Ovary (tissue), 9 donors: ENCODE data around the gene RAPSN. TPM values are rescaled to one million over a fixed set of nuclear protein-coding genes. Genes with fewer than 3 reads are reported as not detected.

Experiments used
- DNase-seq, 5 donors: peaks; one replicate each; pipeline ENCODE4 v3.0.0-alpha.2; 2019 to 2020
- H3K27ac ChIP-seq, 2 donors: fragments of 200-600 bp; one replicate each; pipeline versions ENCODE4 v1.5.1 to v1.8.0; 2019 to 2022
- H3K27me3 ChIP-seq: fragments of 200-600 bp; one replicate; pipeline ENCODE4 v1.8.0; 2022
- H3K36me3 ChIP-seq: fragments of 200-600 bp; sonication (generic); one replicate; pipeline ENCODE4 v1.5.1; 2019
- H3K4me1 ChIP-seq: one replicate; pipeline ENCODE4 v1.8.1; 2013; ENCODE audit warnings: mild to moderate bottlenecking, moderate library complexity; ENCODE audit not compliant: insufficient read depth
- H3K4me3 ChIP-seq: fragments of 200-600 bp; sonication (generic); one replicate; pipeline ENCODE4 v1.5.1; 2017
- H3K9me3 ChIP-seq, 2 donors: fragments of 200-600 bp in 1 of 2; sonication (generic) in 1 of 2; one replicate each; pipeline versions ENCODE4 v1.5.1 to v1.8.1; 2013 to 2019; ENCODE audit warnings: mild to moderate bottlenecking in 1 of 2, moderate library complexity in 1 of 2
- EP300 ChIP-seq: sonication (generic); formaldehyde crosslinking; IDR thresholded peaks from one replicate; pipeline ENCODE4 v1.6.1; 2017; ENCODE audit warnings: antibody characterized with exemption
- POLR2A ChIP-seq: fragments of 450-650 bp; IDR thresholded peaks from one replicate; pipeline ENCODE4 v1.6.1; 2017; ENCODE audit warnings: antibody characterized with exemption, mild to moderate bottlenecking, moderate library complexity
- WGBS, 3 donors: extraction: QIAGEN DNeasy Blood & Tissue Kit in 1 of 3; methylation state at CpG; one replicate each; pipeline versions ENCODE4 v1.1.5 to v1.1.7; 2013 to 2017; 5-methylcytosine and 5-hydroxymethylcytosine counted together
- intact Hi-C, 4 donors: fragments of 100-400 bp; cut with DNase I; formaldehyde crosslinking; loops; one replicate each; pipeline versions ENCODE4 v1.11.0 to v1.15.1; 2022 to 2023
- polyA plus RNA-seq, 2 donors: library from polyadenylated mRNA; stranded (reverse); fragments of 200-250 nt in 1 of 2; fragments of 350-450 nt in 1 of 2; fragmentation: Illumina TruSeq in 1 of 2; extraction: RNeasy Lipid Tissue Mini Kit (QIAGEN cat#74804) in 1 of 2; gene quantifications; one replicate each; pipeline ENCODE4 v1.2.3, GENCODE V29; 2013 to 2014
- total RNA-seq, 7 donors: library from RNA; depleted of rRNA in 2 of 7; stranded (reverse); fragments of >200 nt in 2 of 7; fragmentation: NEBNext Ultra II Directional in 3 of 7; extraction: Animal tissue kit (Norgen Biotek cat#: 25700) in 3 of 7; gene quantifications; one replicate each; pipeline versions ENCODE4 v1.1.0 to v1.2.4, GENCODE V29; 2016 to 2023
- TF ChIP-seq, protein P1 (sequence below), 3 donors: fragments of 450-650 bp in 2 of 3; fragments of 200-600 bp in 1 of 3; IDR thresholded peaks; one replicate each; pipeline versions ENCODE4 v1.5.1 to v1.8.0; 2016 to 2022; ENCODE audit warnings: antibody characterized with exemption in 3 of 3, mild to moderate bottlenecking in 1 of 3
- donor health status: DM: no; HTN: no; CAD: no; lungs with moderate emphysema.
- donor health status: DM: no; HTN: no; CAD: no.
- donor health status: Bipolar disorder and iron deficiency.
- donor health status: DM: yes; HTN: yes; CAD: no.
- donor health status: DM: no; HTN: no; CAD: no.
- donor health status: DM: yes; HTN: yes; CAD: no.

The RAPSN gene
- total and polyA plus RNA-seq, 9 donors = 0.08 to 0.43 (median 0.28) TPM; not detected in 5

DNA sequence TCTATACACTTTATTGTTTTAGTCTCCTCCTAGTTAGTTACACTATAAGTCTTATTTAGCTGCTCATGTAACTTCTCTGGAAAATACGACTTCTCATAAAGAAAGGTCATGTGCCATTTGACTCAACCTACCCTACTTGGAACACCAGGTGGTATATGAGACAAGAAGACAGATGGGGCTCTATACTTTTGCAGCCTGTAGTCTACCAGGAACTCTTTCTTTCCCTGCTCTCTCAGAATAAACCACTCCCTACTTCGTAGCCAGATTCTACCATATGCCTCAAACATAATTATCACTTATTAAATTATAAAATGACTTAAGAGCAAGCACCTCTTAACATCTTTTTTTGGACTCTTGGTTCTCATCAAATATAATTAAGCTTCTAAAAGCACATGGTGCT, 38.5 kb upstream of the RAPSN start:
- no peaks in the 10 kb centered on the region for H3K9me3 ChIP-seq
- intact Hi-C loops = loop anchor here in 1 of 4 donors (10.0 kb wide), 1 partner anchor 57 kb away; no protein-coding TSS in a partner anchor
- DNase-seq = no peak
- TF ChIP-seq POLR2A = no peak
- no peaks in the 10 kb centered on the region for H3K27me3 ChIP-seq
- H3K36me3 ChIP-seq = no peaks in the 10 kb centered on the region
- H3K4me3 ChIP-seq = no peak overlapping the region
- H3K27ac ChIP-seq = no peak overlapping the region
- WGBS, 3 donors = 85 to 89% (median 89%) methylated on average over 2 of the region's 2 CpGs
- peaks cover 3% of the 10 kb centered on the region for H3K4me1 ChIP-seq

DNA sequence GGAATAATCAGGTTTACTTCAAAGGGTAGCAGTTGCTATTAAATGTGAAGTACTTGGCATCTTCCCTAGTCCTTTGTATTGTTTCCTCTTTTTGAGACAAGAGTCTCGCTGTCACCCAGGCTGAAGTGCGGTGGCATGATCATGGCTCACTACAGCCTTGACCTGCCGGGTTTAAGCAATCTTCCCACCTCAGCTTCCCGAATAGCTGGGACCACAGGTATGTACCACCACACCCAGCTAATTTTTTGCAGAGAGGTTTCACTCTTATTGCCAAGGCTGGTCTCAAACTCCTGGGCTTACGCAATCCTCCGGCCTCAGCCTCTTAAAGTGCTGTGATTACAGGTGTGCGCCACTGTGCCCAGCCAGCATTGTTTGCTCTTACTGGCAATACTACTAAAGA, 36.2 kb upstream of the RAPSN start:
- no peaks in the 10 kb centered on the region for H3K36me3 ChIP-seq
- no peak for DNase-seq
- intact Hi-C loops = loop anchor here in 1 of 4 donors (10.0 kb wide), 1 partner anchor 60 kb away; no protein-coding TSS in a partner anchor
- peaks cover 3% of the 10 kb centered on the region for H3K4me1 ChIP-seq
- TF ChIP-seq POLR2A = no peak
- TF ChIP-seq, protein P1, sequence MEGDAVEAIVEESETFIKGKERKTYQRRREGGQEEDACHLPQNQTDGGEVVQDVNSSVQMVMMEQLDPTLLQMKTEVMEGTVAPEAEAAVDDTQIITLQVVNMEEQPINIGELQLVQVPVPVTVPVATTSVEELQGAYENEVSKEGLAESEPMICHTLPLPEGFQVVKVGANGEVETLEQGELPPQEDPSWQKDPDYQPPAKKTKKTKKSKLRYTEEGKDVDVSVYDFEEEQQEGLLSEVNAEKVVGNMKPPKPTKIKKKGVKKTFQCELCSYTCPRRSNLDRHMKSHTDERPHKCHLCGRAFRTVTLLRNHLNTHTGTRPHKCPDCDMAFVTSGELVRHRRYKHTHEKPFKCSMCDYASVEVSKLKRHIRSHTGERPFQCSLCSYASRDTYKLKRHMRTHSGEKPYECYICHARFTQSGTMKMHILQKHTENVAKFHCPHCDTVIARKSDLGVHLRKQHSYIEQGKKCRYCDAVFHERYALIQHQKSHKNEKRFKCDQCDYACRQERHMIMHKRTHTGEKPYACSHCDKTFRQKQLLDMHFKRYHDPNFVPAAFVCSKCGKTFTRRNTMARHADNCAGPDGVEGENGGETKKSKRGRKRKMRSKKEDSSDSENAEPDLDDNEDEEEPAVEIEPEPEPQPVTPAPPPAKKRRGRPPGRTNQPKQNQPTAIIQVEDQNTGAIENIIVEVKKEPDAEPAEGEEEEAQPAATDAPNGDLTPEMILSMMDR (IDR thresholded peaks at IDR 0.05) = no peak
- no peaks in the 10 kb centered on the region for H3K9me3 ChIP-seq
- H3K4me3 ChIP-seq = no peak overlapping the region
- no peak overlapping the region for H3K27ac ChIP-seq
- no peaks in the 10 kb centered on the region for H3K27me3 ChIP-seq
- 95 to 97% (median 96%) methylated on average over 7 of the region's 7 CpGs for WGBS, 3 donors

DNA sequence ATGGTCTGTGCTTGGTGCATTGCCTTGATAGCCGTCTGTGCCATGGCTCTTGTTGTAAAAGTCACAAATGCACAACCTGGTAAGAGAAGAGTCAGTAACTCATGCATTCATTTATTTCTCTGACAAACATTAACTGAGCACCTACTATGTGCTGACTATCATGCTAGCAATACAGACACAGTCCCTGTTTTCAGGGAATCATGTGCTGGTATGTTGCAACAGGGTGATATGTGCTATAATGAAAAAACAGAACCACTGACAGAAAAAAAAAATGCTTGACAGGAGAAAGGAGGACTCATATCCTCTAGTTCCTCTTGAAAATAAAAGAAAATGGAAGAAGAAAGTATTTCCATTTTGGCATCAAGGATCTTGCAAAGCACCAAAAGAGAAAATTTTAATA, 34.5 kb upstream of the RAPSN start:
- Histone ChIP-seq H3K4me3 (no peak overlapping the region), H3K27ac (no peak overlapping the region), H3K36me3 (no peaks in the 10 kb centered on the region), H3K9me3 (no peaks in the 10 kb centered on the region), H3K4me1 (peaks cover 2% of the 10 kb centered on the region), H3K27me3 (no peaks in the 10 kb centered on the region)
- TF ChIP-seq, protein P1 (IDR thresholded peaks at IDR 0.05) = no peak
- no peak for TF ChIP-seq POLR2A
- no peak for TF ChIP-seq EP300
- no peak for DNase-seq
- 75 to 83% (median 83%) methylated on average over 1 of the region's 1 CpG for WGBS, 3 donors
- intact Hi-C loops = loop anchor here in 1 of 4 donors (10.0 kb wide), 1 partner anchor 61 kb away; no protein-coding TSS in a partner anchor

DNA sequence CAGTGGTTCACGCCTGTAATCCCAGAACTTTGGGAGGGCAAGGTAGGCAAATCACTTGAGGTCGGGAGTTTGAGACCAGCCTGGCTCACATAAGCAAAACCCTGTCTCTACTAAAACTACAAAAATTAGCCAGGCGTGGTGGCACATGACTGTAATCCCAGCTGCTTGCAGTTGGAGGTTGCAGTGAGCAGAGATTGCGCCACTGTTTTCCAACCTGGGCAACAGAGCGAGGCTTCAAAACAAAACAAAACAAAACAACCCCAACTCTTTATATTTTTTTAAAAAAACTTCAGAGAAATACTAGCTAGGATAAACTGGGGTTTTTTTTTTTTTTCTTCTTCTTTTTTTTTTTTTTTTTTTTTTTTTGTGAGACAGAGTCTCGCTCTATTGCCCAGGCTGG, 31.8 kb upstream of the RAPSN start:
- no peaks in the 10 kb centered on the region for H3K36me3 ChIP-seq
- H3K27me3 ChIP-seq = no peaks in the 10 kb centered on the region
- 90 to 97% (median 95%) methylated on average over 6 of the region's 6 CpGs for WGBS, 3 donors
- intact Hi-C loops = loop anchor here in 1 of 4 donors (10.0 kb wide), 1 partner anchor 64 kb away; no protein-coding TSS in a partner anchor
- no peak overlapping the region for H3K4me3 ChIP-seq
- TF ChIP-seq EP300 (no peak), POLR2A (no peak)
- TF ChIP-seq, protein P1 (IDR thresholded peaks at IDR 0.05) = no peak
- no peaks in the 10 kb centered on the region for H3K4me1 ChIP-seq
- no peaks in the 10 kb centered on the region for H3K9me3 ChIP-seq
- DNase-seq = no peak
- H3K27ac ChIP-seq = no peak overlapping the region

DNA sequence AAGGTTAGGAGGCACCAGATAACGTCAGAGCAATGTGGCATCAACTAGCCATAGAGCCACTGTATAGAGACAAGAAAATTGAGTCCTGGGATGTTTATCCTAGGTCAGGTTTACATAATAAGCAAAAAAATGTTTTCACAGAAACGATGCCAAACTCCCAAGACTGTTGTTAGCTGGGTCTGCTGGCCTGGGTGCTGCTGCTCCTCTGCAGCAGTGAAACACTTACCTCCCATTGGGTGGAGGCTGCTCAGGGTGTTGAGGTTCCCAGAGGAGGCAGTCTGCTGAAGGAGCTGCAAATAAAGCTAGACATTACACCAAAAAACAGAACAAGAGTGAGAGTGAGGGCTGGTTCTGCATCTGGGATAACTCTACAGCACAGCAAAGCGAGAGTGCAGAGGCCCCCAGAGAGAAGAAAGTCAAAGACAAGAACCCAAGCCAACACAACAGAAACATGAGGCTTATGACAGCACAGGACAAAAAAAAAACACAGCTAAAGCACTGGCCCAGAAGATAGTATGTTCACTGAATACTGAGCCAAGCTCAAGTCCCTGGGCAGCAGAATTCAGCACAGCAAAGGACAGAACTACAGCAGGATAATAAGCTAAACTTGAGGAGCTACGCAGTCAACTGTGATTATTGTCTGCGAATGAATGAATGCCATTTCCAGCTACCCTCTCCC, 29.9 kb upstream of the RAPSN start:
- intact Hi-C loops = no loop called here
- no peak overlapping the region for H3K27ac ChIP-seq
- no peak overlapping the region for H3K4me3 ChIP-seq
- no peaks in the 10 kb centered on the region for H3K27me3 ChIP-seq
- no peaks in the 10 kb centered on the region for H3K36me3 ChIP-seq
- DNase-seq = no peak
- 66 to 72% (median 70%) methylated on average over 5 of the region's 5 CpGs for WGBS, 3 donors
- no peak for TF ChIP-seq POLR2A
- no peak for TF ChIP-seq EP300
- TF ChIP-seq, protein P1 (IDR thresholded peaks at IDR 0.05) = no peak
- H3K9me3 ChIP-seq = no peaks in the 10 kb centered on the region
- no peaks in the 10 kb centered on the region for H3K4me1 ChIP-seq
